HEK293 (cell line): ENCODE results near the gene CREB5.

Source experiments
- GLI2 ChIP-seq: fragments of 450-650 bp; formaldehyde crosslinking; IDR thresholded peaks from 2 replicates; pipeline ENCODE4; 2017; ENCODE audit warnings: missing biosample characterization, missing genetic modification characterization, low read depth, borderline replicate concordance
- HOXA7 ChIP-seq: sonication (generic); formaldehyde crosslinking; IDR thresholded peaks from 2 replicates; pipeline ENCODE4 v1.8.1; 2022; ENCODE audit warnings: missing genetic modification reagents, borderline replicate concordance
- HOXC10 ChIP-seq: sonication (generic); formaldehyde crosslinking; IDR thresholded peaks from 2 replicates; pipeline ENCODE4 v1.8.1; 2023; ENCODE audit warnings: mild to moderate bottlenecking, missing genetic modification reagents
- IKZF3 ChIP-seq: fragments of 450-650 bp; IDR thresholded peaks from 2 replicates; pipeline ENCODE4 v1.5.0; 2018; ENCODE audit warnings: missing biosample characterization, mild to moderate bottlenecking, missing genetic modification characterization, moderate library complexity
- OVOL3 ChIP-seq: fragments of 450-650 bp; formaldehyde crosslinking; IDR thresholded peaks from 2 replicates; pipeline ENCODE4 v1.5.1; 2016; ENCODE audit warnings: missing biosample characterization, missing genetic modification characterization
- PATZ1 ChIP-seq: fragments of 450-650 bp; formaldehyde crosslinking; IDR thresholded peaks from 2 replicates; pipeline ENCODE4 v1.5.1; 2016; ENCODE audit warnings: missing biosample characterization, missing genetic modification characterization
- PRDM6 ChIP-seq: fragments of 450-650 bp; formaldehyde crosslinking; IDR thresholded peaks from 2 replicates; pipeline ENCODE4 v1.5.1; 2017; ENCODE audit warnings: missing biosample characterization, missing genetic modification characterization
- RBAK ChIP-seq: fragments of 450-650 bp; formaldehyde crosslinking; IDR thresholded peaks from 2 replicates; pipeline ENCODE4 v1.5.1; 2016; ENCODE audit warnings: missing biosample characterization, missing genetic modification characterization
- SP2 ChIP-seq: fragments of 450-650 bp; formaldehyde crosslinking; IDR thresholded peaks from 2 replicates; pipeline ENCODE4 v1.5.1; 2016; ENCODE audit warnings: missing biosample characterization, missing genetic modification characterization
- WT1 ChIP-seq: fragments of 450-650 bp; formaldehyde crosslinking; IDR thresholded peaks from 2 replicates; pipeline ENCODE4 v1.5.1; 2016; ENCODE audit warnings: missing biosample characterization, missing genetic modification characterization
- ZBTB8A ChIP-seq: fragments of 450-650 bp; formaldehyde crosslinking; IDR thresholded peaks from 2 replicates; pipeline ENCODE4 v1.5.1; 2016; ENCODE audit warnings: missing biosample characterization, missing genetic modification characterization
- ZFP41 ChIP-seq: fragments of 450-650 bp; formaldehyde crosslinking; IDR thresholded peaks from 2 replicates; pipeline ENCODE4 v1.5.1; 2016; ENCODE audit warnings: missing biosample characterization, missing genetic modification characterization, borderline replicate concordance
- ZNF169 ChIP-seq: fragments of 450-650 bp; formaldehyde crosslinking; IDR thresholded peaks from 2 replicates; pipeline ENCODE4 v1.5.1; 2016; ENCODE audit warnings: missing biosample characterization, missing genetic modification characterization
- ZNF24 ChIP-seq: fragments of 450-650 bp; formaldehyde crosslinking; IDR thresholded peaks from 2 replicates; pipeline ENCODE4 v1.5.1; 2016; ENCODE audit warnings: missing biosample characterization, missing genetic modification characterization
- ZNF248 ChIP-seq: fragments of 450-650 bp; formaldehyde crosslinking; IDR thresholded peaks from 2 replicates; pipeline ENCODE4 v1.5.1; 2017; ENCODE audit warnings: missing biosample characterization, missing genetic modification characterization
- ZNF324 ChIP-seq: fragments of 450-650 bp; formaldehyde crosslinking; IDR thresholded peaks from 2 replicates; pipeline ENCODE4 v1.5.1; 2016; ENCODE audit warnings: missing biosample characterization, missing genetic modification characterization
- ZNF341 ChIP-seq: fragments of 450-650 bp; formaldehyde crosslinking; IDR thresholded peaks from 2 replicates; pipeline ENCODE4; 2016; ENCODE audit warnings: low read depth, missing biosample characterization, missing genetic modification characterization
- ZNF354C ChIP-seq: fragments of 450-650 bp; formaldehyde crosslinking; IDR thresholded peaks from 2 replicates; pipeline ENCODE4 v1.5.1; 2016; ENCODE audit warnings: missing biosample characterization, missing genetic modification characterization, low read depth, borderline replicate concordance
- ZNF362 ChIP-seq: fragments of 450-650 bp; formaldehyde crosslinking; IDR thresholded peaks from 2 replicates; pipeline ENCODE4 v1.5.1; 2016; ENCODE audit warnings: missing biosample characterization, missing genetic modification characterization
- ZNF426 ChIP-seq: fragments of 450-650 bp; formaldehyde crosslinking; IDR thresholded peaks from 2 replicates; pipeline ENCODE4 v1.5.1; 2017; ENCODE audit warnings: missing biosample characterization, missing genetic modification characterization, mild to moderate bottlenecking, inconsistent platforms, moderate library complexity
- ZNF473 ChIP-seq: fragments of 450-650 bp; formaldehyde crosslinking; IDR thresholded peaks from 2 replicates; pipeline ENCODE4 v1.5.1; 2017; ENCODE audit warnings: missing biosample characterization, missing genetic modification characterization
- ZNF48 ChIP-seq: fragments of 450-650 bp; formaldehyde crosslinking; IDR thresholded peaks from 2 replicates; pipeline ENCODE4 v1.5.1; 2016; ENCODE audit warnings: missing biosample characterization, missing genetic modification characterization
- ZNF549 ChIP-seq: fragments of 450-650 bp; IDR thresholded peaks from 2 replicates; pipeline ENCODE4 v1.5.1; 2018; ENCODE audit warnings: missing biosample characterization, missing genetic modification characterization, mild to moderate bottlenecking, inconsistent platforms, moderate library complexity
- ZNF585B ChIP-seq: fragments of 450-650 bp; formaldehyde crosslinking; IDR thresholded peaks from 2 replicates; pipeline ENCODE4 v1.5.1; 2016; ENCODE audit warnings: missing biosample characterization, missing genetic modification characterization
- ZNF624 ChIP-seq: fragments of 450-650 bp; formaldehyde crosslinking; IDR thresholded peaks from 2 replicates; pipeline ENCODE4 v1.5.1; 2017; ENCODE audit warnings: missing biosample characterization, missing genetic modification characterization
- ZNF660 ChIP-seq: fragments of 450-650 bp; IDR thresholded peaks from 2 replicates; pipeline ENCODE4 v1.5.1; 2018; ENCODE audit warnings: missing biosample characterization, mild to moderate bottlenecking, missing genetic modification characterization
- ZNF677 ChIP-seq: fragments of 450-650 bp; IDR thresholded peaks from 2 replicates; pipeline ENCODE4 v1.5.0; 2018; ENCODE audit warnings: missing biosample characterization, mild to moderate bottlenecking, missing genetic modification characterization, moderate library complexity
- ZNF707 ChIP-seq: fragments of 450-650 bp; formaldehyde crosslinking; IDR thresholded peaks from 2 replicates; pipeline ENCODE4 v1.5.1; 2016; ENCODE audit warnings: missing biosample characterization, missing genetic modification characterization
- ZNF785 ChIP-seq: fragments of 450-650 bp; formaldehyde crosslinking; IDR thresholded peaks from 2 replicates; pipeline ENCODE4 v1.5.1; 2016; ENCODE audit warnings: missing biosample characterization, missing genetic modification characterization
- ZNF792 ChIP-seq: fragments of 450-650 bp; formaldehyde crosslinking; IDR thresholded peaks from 2 replicates; pipeline ENCODE4 v1.5.1; 2016; ENCODE audit warnings: missing biosample characterization, missing genetic modification characterization
- TF ChIP-seq, protein P1 (sequence below): fragments of 450-650 bp; formaldehyde crosslinking; IDR thresholded peaks from 2 replicates; pipeline ENCODE4 v1.5.1; 2017; ENCODE audit warnings: missing biosample characterization, missing genetic modification characterization
- TF ChIP-seq, protein P2 (sequence below): fragments of 450-650 bp; formaldehyde crosslinking; IDR thresholded peaks from 2 replicates; pipeline ENCODE4 v1.5.0; 2017; ENCODE audit warnings: missing biosample characterization, missing genetic modification characterization, borderline replicate concordance

Gene CREB5

DNA sequence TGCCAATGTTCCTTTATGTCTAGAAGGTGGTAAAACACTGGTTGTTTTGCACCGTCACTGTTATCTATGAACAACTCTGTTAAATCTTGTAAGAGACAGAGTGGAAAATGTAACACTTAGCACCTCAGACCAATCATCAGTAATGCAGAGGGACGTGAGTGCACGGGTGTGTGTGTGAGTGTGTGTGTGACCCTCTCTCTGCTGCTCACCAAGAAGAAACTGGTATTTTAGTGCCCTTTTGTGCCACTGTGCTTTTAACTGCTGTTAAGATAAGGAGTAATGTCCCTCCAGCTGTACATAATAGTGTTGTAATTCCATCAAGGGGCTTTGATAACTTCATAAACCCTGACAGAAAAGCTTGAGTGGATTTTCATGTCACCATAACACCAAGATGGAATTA is 130.1 kb downstream of the CREB5 start (continued):
- TF ChIP-seq PATZ1 (no peak), ZNF785 (tag by site-specific recombination) (no peak), ZFP41 (tag by site-specific recombination) (no peak), SP2 (tag by site-specific recombination) (no peak), ZNF341 (tag by site-specific recombination) (peak; percentile 36; the same call in 1 of the 2 replicates), ZNF792 (tag by site-specific recombination) (no peak), ZNF426 (tag by site-specific recombination) (no peak), HOXA7 (CRISPR knock-in tag) (no peak), WT1 (tag by site-specific recombination) (no peak), ZNF362 (no peak), ZNF248 (tag by site-specific recombination) (no peak), HOXC10 (CRISPR knock-in tag) (no peak), ZNF549 (tag by site-specific recombination) (no peak), ZNF24 (tag by site-specific recombination) (no peak), OVOL3 (tag by site-specific recombination) (no peak), GLI2 (tag by site-specific recombination) (no peak), ZNF354C (tag by site-specific recombination) (no peak), ZNF660 (tag by site-specific recombination) (no peak), ZBTB8A (tag by site-specific recombination) (no peak), PRDM6 (tag by site-specific recombination) (peak; percentile 85), ZNF624 (tag by site-specific recombination) (no peak), IKZF3 (no peak), RBAK (tag by site-specific recombination) (no peak), ZNF48 (no peak), ZNF707 (tag by site-specific recombination) (no peak), ZNF585B (no peak), ZNF324 (no peak), ZNF473 (tag by site-specific recombination) (no peak), ZNF677 (tag by site-specific recombination) (no peak), ZNF169 (tag by site-specific recombination) (no peak)
- TF ChIP-seq, protein P1, sequence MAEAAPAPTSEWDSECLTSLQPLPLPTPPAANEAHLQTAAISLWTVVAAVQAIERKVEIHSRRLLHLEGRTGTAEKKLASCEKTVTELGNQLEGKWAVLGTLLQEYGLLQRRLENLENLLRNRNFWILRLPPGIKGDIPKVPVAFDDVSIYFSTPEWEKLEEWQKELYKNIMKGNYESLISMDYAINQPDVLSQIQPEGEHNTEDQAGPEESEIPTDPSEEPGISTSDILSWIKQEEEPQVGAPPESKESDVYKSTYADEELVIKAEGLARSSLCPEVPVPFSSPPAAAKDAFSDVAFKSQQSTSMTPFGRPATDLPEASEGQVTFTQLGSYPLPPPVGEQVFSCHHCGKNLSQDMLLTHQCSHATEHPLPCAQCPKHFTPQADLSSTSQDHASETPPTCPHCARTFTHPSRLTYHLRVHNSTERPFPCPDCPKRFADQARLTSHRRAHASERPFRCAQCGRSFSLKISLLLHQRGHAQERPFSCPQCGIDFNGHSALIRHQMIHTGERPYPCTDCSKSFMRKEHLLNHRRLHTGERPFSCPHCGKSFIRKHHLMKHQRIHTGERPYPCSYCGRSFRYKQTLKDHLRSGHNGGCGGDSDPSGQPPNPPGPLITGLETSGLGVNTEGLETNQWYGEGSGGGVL = no peak
- TF ChIP-seq, protein P2, sequence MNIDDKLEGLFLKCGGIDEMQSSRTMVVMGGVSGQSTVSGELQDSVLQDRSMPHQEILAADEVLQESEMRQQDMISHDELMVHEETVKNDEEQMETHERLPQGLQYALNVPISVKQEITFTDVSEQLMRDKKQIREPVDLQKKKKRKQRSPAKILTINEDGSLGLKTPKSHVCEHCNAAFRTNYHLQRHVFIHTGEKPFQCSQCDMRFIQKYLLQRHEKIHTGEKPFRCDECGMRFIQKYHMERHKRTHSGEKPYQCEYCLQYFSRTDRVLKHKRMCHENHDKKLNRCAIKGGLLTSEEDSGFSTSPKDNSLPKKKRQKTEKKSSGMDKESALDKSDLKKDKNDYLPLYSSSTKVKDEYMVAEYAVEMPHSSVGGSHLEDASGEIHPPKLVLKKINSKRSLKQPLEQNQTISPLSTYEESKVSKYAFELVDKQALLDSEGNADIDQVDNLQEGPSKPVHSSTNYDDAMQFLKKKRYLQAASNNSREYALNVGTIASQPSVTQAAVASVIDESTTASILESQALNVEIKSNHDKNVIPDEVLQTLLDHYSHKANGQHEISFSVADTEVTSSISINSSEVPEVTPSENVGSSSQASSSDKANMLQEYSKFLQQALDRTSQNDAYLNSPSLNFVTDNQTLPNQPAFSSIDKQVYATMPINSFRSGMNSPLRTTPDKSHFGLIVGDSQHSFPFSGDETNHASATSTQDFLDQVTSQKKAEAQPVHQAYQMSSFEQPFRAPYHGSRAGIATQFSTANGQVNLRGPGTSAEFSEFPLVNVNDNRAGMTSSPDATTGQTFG = no peak
